GM12892 (cell line): ENCODE measurements around the gene NQO1.

Source experiments
- POLR2A ChIP-seq: IDR thresholded peaks from 2 replicates; pipeline ENCODE4 v1.6.1; 2011; ENCODE audit warnings: low read depth, low read length, control low read depth
- TAF1 ChIP-seq: IDR thresholded peaks from 2 replicates; pipeline ENCODE4 v1.6.1; 2011; ENCODE audit warnings: low read depth, mild to moderate bottlenecking, control low read depth, low read length, borderline replicate concordance

- TF ChIP-seq TAF1 (no peak), POLR2A (no peak)
Measured at GRCh38 chr16:69718111-69718764, 8.1 kb downstream of the NQO1 start.
